ENCODE measurements around the gene FBXO15. TPM values are rescaled to one million over a fixed set of nuclear protein-coding genes. Genes with fewer than 3 reads are reported as not detected.

The FBXO15 gene
- total RNA-seq, 2 donors from 2014 or later, result 0.30 TPM; not detected in 1

DNA sequence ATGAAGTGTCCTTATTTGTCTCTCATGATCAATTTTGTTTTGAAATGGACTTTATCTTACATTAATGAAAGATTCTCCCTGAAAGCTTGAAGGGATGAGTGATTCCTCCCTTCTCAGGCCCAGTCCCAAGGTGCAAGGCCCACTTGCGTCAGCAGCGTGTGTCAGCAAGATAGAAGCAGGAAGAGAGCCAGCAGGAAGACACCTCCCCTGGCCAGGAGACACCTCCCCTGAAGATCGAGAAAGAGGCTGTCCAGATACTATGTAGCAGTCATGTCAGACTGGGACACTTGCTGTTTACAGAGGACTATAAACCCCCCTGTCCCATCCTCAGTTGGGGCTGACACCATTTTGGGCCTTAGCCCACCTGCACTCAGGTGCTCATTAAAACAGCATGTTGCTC lies 39.0 kb upstream of the FBXO15 start:
- Histone ChIP-seq H3K9me3 (no peaks in the 10 kb centered on the region), H3K27me3 (no peaks in the 10 kb centered on the region), H3K27ac (no peak overlapping the region), H3K36me3 (no peaks in the 10 kb centered on the region), H3K4me1 (no peaks in the 10 kb centered on the region), H3K4me3 (no peak overlapping the region)
- DNase-seq (ENCODE audit: low spot score), result no peak
- TF ChIP-seq, protein P1, sequence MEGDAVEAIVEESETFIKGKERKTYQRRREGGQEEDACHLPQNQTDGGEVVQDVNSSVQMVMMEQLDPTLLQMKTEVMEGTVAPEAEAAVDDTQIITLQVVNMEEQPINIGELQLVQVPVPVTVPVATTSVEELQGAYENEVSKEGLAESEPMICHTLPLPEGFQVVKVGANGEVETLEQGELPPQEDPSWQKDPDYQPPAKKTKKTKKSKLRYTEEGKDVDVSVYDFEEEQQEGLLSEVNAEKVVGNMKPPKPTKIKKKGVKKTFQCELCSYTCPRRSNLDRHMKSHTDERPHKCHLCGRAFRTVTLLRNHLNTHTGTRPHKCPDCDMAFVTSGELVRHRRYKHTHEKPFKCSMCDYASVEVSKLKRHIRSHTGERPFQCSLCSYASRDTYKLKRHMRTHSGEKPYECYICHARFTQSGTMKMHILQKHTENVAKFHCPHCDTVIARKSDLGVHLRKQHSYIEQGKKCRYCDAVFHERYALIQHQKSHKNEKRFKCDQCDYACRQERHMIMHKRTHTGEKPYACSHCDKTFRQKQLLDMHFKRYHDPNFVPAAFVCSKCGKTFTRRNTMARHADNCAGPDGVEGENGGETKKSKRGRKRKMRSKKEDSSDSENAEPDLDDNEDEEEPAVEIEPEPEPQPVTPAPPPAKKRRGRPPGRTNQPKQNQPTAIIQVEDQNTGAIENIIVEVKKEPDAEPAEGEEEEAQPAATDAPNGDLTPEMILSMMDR (IDR thresholded peaks at IDR 0.05), result no peak

GRCh38 chr18:74185860-74186259 lies 38.2 kb upstream of the FBXO15 start:
- H3K27me3 ChIP-seq, result no peaks in the 10 kb centered on the region
- TF ChIP-seq, protein P1 (IDR thresholded peaks at IDR 0.05), result no peak
- no peak overlapping the region for H3K4me3 ChIP-seq
- H3K27ac ChIP-seq, result no peak overlapping the region
- no peaks in the 10 kb centered on the region for H3K36me3 ChIP-seq
- no peaks in the 10 kb centered on the region for H3K9me3 ChIP-seq
- no peak for DNase-seq (ENCODE audit: low spot score)
- no peaks in the 10 kb centered on the region for H3K4me1 ChIP-seq

GRCh38 chr18:74184875-74185274 lies 37.2 kb upstream of the FBXO15 start:
- Histone ChIP-seq H3K4me1 (no peaks in the 10 kb centered on the region), H3K36me3 (no peaks in the 10 kb centered on the region), H3K27me3 (no peaks in the 10 kb centered on the region), H3K4me3 (no peak overlapping the region), H3K27ac (no peak overlapping the region), H3K9me3 (peaks cover 0 to 5% of the 10 kb centered on the region in 2 donors)
- DNase-seq (ENCODE audit: low spot score), result no peak
- TF ChIP-seq, protein P1 (IDR thresholded peaks at IDR 0.05), result no peak

- Histone ChIP-seq H3K27me3 (no peaks in the 10 kb centered on the region), H3K4me3 (no peak overlapping the region), H3K4me1 (no peaks in the 10 kb centered on the region), H3K9me3 (peaks cover 0 to 5% of the 10 kb centered on the region in 2 donors), H3K36me3 (no peaks in the 10 kb centered on the region), H3K27ac (no peak overlapping the region)
- TF ChIP-seq, protein P1 (IDR thresholded peaks at IDR 0.05), result no peak
- DNase-seq (ENCODE audit: low spot score), result no peak
These were observed 35.5 kb upstream of the FBXO15 start for GRCh38 chr18:74183130-74183529.

GRCh38 chr18:74182335-74182734 lies 34.7 kb upstream of the FBXO15 start:
- H3K27me3 ChIP-seq, result no peaks in the 10 kb centered on the region
- TF ChIP-seq, protein P1 (IDR thresholded peaks at IDR 0.05), result no peak

GRCh38 chr18:74179623-74180199 lies 32.1 kb upstream of the FBXO15 start:
- Histone ChIP-seq H3K27me3 (no peaks in the 10 kb centered on the region), H3K9me3 (peaks cover 0 to 5% of the 10 kb centered on the region in 2 donors), H3K4me1 (no peaks in the 10 kb centered on the region), H3K4me3 (no peak overlapping the region), H3K36me3 (no peaks in the 10 kb centered on the region), H3K27ac (no peak overlapping the region)
- TF ChIP-seq, protein P1 (IDR thresholded peaks at IDR 0.05), result no peak
- no peak for DNase-seq (ENCODE audit: low spot score)

More at GRCh38 chr18:74182335-74182734, 34.7 kb upstream of the FBXO15 start:
- no peak overlapping the region for H3K4me3 ChIP-seq
- no peak overlapping the region for H3K27ac ChIP-seq
- no peaks in the 10 kb centered on the region for H3K4me1 ChIP-seq
- no peaks in the 10 kb centered on the region for H3K36me3 ChIP-seq
- peaks cover 0 to 5% of the 10 kb centered on the region in 2 donors for H3K9me3 ChIP-seq
- DNase-seq (ENCODE audit: low spot score), result no peak
